Body of pancreas (tissue), 4 donors: ENCODE results near the gene SENP3. TPM values are rescaled to one million over a fixed set of nuclear protein-coding genes. Genes with fewer than 3 reads are reported as not detected.

ENCODE experiments used
- ATAC-seq: fragments of 150-250 bp; one replicate; pipeline ENCODE4 v1.9.1; 2016
- DNase-seq, 4 donors: peaks; one replicate each; pipeline ENCODE4 v3.0.0-alpha.2; 2019
- H3K27ac ChIP-seq, 4 donors: fragments of 200-600 bp; sonication (generic); 1 replicate in 3 of 4; 2 replicates in 1 of 4; pipeline versions ENCODE4 v1.5.1 to v1.6.1; 2016 to 2019; ENCODE audit warnings: mild to moderate bottlenecking in 1 of 4, mixed read lengths in 1 of 4, moderate library complexity in 1 of 4
- H3K27me3 ChIP-seq, 2 donors: fragments of 200-600 bp; sonication (generic); one replicate each; pipeline ENCODE4 v1.6.0; 2016; ENCODE audit warnings: mild to moderate bottlenecking in 1 of 2
- H3K36me3 ChIP-seq, 2 donors: fragments of 200-600 bp; sonication (generic); replicated peaks in 1 of 2; 2 replicates each; pipeline ENCODE4 v1.5.1; 2016; ENCODE audit warnings: low read depth in 2 of 2; ENCODE audit not compliant: insufficient read depth in 1 of 2
- H3K4me1 ChIP-seq: fragments of 200-600 bp; sonication (generic); one replicate; pipeline ENCODE4 v1.6.0; 2016
- H3K4me3 ChIP-seq, 2 donors: fragments of 200-600 bp; sonication (generic); 1 replicate in 1 of 2; 2 replicates in 1 of 2; pipeline ENCODE4 v1.5.1; 2016 to 2019
- H3K9me3 ChIP-seq, 3 donors: fragments of 200-600 bp; sonication (generic); 1 replicate in 2 of 3; 2 replicates in 1 of 3; pipeline ENCODE4 v1.5.1; 2016
- POLR2A ChIP-seq, 3 donors: fragments of 450-650 bp; IDR thresholded peaks; one replicate each; pipeline ENCODE4 v1.6.1; 2016; ENCODE audit warnings: antibody characterized with exemption in 3 of 3, mild to moderate bottlenecking in 2 of 3
- WGBS, 2 donors: methylation state at CpG; one replicate each; pipeline ENCODE4 v1.1.5; 2017; 5-methylcytosine and 5-hydroxymethylcytosine counted together
- intact Hi-C: fragments of 100-400 bp; cut with DNase I; formaldehyde crosslinking; loops from one replicate; pipeline ENCODE4 v1.15.1; 2023
- total RNA-seq, 2 donors: library from RNA; depleted of rRNA; stranded (reverse); fragments of >200 nt; gene quantifications; one replicate each; pipeline ENCODE4 v1.1.0, GENCODE V29; 2016
- TF ChIP-seq, protein P1 (sequence below), 7 experiments: fragments of 450-650 bp in 4 of 7; fragments of 200-600 bp in 3 of 7; sonication (generic) in 3 of 7; IDR thresholded peaks; one replicate each; pipeline ENCODE4 v1.5.1; 2016 to 2019; ENCODE audit warnings: antibody characterized with exemption in 7 of 7

Gene SENP3
- total RNA-seq, 2 donors from 2014 or later: 25.7 to 28.0 TPM

DNA sequence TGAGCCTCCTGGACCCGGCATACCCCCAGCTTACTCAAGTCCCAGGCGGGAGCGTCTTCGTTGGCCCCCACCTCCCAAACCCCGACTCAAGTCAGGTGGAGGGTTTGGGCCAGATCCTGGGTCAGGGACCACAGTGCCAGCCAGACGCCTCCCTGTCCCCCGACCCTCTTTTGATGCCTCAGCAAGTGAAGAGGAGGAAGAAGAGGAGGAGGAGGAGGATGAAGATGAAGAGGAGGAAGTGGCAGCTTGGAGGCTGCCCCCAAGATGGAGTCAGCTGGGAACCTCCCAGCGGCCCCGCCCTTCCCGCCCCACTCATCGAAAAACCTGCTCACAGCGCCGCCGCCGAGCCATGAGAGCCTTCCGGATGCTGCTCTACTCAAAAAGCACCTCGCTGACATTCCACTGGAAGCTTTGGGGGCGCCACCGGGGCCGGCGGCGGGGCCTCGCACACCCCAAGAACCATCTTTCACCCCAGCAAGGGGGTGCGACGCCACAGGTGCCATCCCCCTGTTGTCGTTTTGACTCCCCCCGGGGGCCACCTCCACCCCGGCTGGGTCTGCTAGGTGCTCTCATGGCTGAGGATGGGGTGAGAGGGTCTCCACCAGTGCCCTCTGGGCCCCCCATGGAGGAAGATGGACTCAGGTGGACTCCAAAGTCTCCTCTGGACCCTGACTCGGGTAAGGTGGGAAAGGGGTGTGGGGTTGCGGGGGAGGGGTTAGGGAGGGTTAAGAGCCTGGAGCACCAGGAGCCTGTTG is 1.6 kb downstream of the SENP3 start:
- Histone ChIP-seq H3K27me3 (no peaks in the 10 kb centered on the region), H3K9me3 (no peaks in the 10 kb centered on the region), H3K4me3 (no peak overlapping the region), H3K36me3 (peaks cover 0 to 11% of the 10 kb centered on the region in 2 donors), H3K4me1 (peaks cover 50% of the 10 kb centered on the region), H3K27ac (no peak overlapping the region)
- intact Hi-C loops: loop anchor here (5.0 kb wide), 1 partner anchor 51 kb away; no protein-coding TSS in a partner anchor
- TF ChIP-seq, protein P1, sequence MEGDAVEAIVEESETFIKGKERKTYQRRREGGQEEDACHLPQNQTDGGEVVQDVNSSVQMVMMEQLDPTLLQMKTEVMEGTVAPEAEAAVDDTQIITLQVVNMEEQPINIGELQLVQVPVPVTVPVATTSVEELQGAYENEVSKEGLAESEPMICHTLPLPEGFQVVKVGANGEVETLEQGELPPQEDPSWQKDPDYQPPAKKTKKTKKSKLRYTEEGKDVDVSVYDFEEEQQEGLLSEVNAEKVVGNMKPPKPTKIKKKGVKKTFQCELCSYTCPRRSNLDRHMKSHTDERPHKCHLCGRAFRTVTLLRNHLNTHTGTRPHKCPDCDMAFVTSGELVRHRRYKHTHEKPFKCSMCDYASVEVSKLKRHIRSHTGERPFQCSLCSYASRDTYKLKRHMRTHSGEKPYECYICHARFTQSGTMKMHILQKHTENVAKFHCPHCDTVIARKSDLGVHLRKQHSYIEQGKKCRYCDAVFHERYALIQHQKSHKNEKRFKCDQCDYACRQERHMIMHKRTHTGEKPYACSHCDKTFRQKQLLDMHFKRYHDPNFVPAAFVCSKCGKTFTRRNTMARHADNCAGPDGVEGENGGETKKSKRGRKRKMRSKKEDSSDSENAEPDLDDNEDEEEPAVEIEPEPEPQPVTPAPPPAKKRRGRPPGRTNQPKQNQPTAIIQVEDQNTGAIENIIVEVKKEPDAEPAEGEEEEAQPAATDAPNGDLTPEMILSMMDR (IDR thresholded peaks at IDR 0.05): no peak
- no peak for TF ChIP-seq POLR2A (IDR thresholded peaks at IDR 0.05)
- 72 to 80% methylated on average over 6 to 29 of the region's 30 CpGs for WGBS, 2 donors
- DNase-seq (no peak), ATAC-seq (no peak)

DNA sequence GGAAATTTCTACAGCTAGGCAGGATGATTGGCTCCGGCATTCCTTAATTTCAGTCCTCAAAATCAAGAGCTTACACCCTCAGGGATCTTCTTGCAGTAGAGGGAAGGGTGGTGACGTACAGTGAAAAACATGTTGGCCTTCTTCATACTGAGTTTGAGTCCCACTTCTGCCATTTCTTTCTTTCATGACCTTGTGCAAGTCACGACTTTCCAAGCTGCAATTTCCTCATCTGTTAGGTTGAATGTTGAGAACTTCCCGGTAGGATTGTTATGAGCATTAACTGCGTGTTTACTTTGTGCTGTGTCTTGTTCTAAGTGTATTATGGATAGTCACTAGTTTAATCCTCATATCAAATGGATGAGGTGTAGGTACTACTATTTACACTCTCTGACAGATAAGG is 7.9 kb downstream of the SENP3 start:
- H3K9me3 ChIP-seq: no peaks in the 10 kb centered on the region
- H3K4me3 ChIP-seq: no peak overlapping the region
- no peak overlapping the region for H3K27ac ChIP-seq
- WGBS, 2 donors: 69 to 73% methylated on average over 5 of the region's 5 CpGs
- TF ChIP-seq POLR2A (IDR thresholded peaks at IDR 0.05): no peak
- TF ChIP-seq, protein P1 (IDR thresholded peaks at IDR 0.05): no peak
- ATAC-seq: no peak
- peaks cover 4 to 17% of the 10 kb centered on the region in 2 donors for H3K36me3 ChIP-seq
- H3K27me3 ChIP-seq: no peaks in the 10 kb centered on the region
- DNase-seq: no peak
- intact Hi-C loops: no loop called here
- peaks cover 13% of the 10 kb centered on the region for H3K4me1 ChIP-seq

DNA sequence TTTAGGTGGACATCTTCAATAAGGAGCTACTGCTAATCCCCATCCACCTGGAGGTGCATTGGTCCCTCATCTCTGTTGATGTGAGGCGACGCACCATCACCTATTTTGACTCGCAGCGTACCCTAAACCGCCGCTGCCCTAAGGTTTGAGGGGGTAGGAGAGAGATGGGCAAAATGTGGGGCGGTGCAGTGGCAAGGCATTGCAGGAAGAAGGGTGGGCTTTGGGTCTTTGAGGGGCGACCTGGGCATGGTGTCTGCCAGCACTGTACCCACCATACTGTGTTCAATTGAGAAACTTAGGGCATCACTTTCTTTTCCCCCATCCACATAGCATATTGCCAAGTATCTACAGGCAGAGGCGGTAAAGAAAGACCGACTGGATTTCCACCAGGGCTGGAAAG is 8.6 kb downstream of the SENP3 start:
- no peak overlapping the region for H3K27ac ChIP-seq
- H3K9me3 ChIP-seq: no peaks in the 10 kb centered on the region
- no peaks in the 10 kb centered on the region for H3K27me3 ChIP-seq
- H3K4me1 ChIP-seq: peaks cover 21% of the 10 kb centered on the region
- WGBS, 2 donors: 94 to 97% methylated on average over 10 of the region's 10 CpGs
- DNase-seq: no peak
- no peak overlapping the region for H3K4me3 ChIP-seq
- H3K36me3 ChIP-seq: peaks cover 12 to 21% of the 10 kb centered on the region in 2 donors
- TF ChIP-seq POLR2A (IDR thresholded peaks at IDR 0.05): no peak
- TF ChIP-seq, protein P1 (IDR thresholded peaks at IDR 0.05): no peak
- intact Hi-C loops: no loop called here
- ATAC-seq: no peak

DNA sequence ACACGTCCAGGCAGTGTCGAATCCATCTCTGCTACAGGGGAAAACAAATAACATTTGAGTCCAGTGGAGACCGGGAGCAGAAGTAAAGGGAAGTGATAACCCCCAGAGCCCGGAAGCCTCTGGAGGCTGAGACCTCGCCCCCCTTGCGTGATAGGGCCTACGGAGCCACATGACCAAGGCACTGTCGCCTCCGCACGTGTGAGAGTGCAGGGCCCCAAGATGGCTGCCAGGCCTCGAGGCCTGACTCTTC is 10.5 kb downstream of the SENP3 start:
- DNase-seq (no peak), ATAC-seq (no peak)
- H3K4me3 ChIP-seq: no peak overlapping the region
- no peaks in the 10 kb centered on the region for H3K9me3 ChIP-seq
- TF ChIP-seq, protein P1 (IDR thresholded peaks at IDR 0.05): no peak
- TF ChIP-seq POLR2A (IDR thresholded peaks at IDR 0.05): no peak
- WGBS, 2 donors: 0% methylated on average over 3 to 11 of the region's 11 CpGs
- H3K27me3 ChIP-seq: no peaks in the 10 kb centered on the region
- peak overlapping the region; percentile 72 to 99 (median 98) for H3K27ac ChIP-seq
- peaks cover 26 to 33% of the 10 kb centered on the region in 2 donors for H3K36me3 ChIP-seq
- intact Hi-C loops: no loop called here
- H3K4me1 ChIP-seq: peaks cover 29% of the 10 kb centered on the region
